Kidney (tissue), 14 donors: ENCODE results near the gene CAV1. TPM values are rescaled to one million over a fixed set of nuclear protein-coding genes. Genes with fewer than 3 reads are reported as not detected.

ENCODE experiments used
- DNase-seq, 5 donors: peaks; one replicate each; pipeline ENCODE4 v3.0.0-alpha.2; 2013 to 2020
- FAIRE-seq: peaks from 2 replicates; lab custom pipeline; 2012; peaks lifted over from hg19 to GRCh38; lab: Jason Lieb, UNC
- H3K27ac ChIP-seq, 2 donors: one replicate each; pipeline ENCODE4 v1.7.0; 2013; ENCODE audit warnings: low read depth in 2 of 2, low read length in 2 of 2, inconsistent platforms in 1 of 2
- H3K27me3 ChIP-seq: one replicate; pipeline ENCODE4 v1.7.1; 2013; ENCODE audit warnings: low read length, inconsistent platforms; ENCODE audit not compliant: control insufficient read depth, insufficient read depth
- H3K36me3 ChIP-seq, 3 donors: one replicate each; pipeline versions ENCODE4 v1.7.0 to v1.7.1; 2013; ENCODE audit warnings: low read length in 3 of 3, control low read depth in 1 of 3, inconsistent platforms in 1 of 3; ENCODE audit not compliant: insufficient read depth in 3 of 3, control insufficient read depth in 2 of 3
- H3K4me1 ChIP-seq, 3 donors: one replicate each; pipeline versions ENCODE4 v1.7.0 to v1.7.1; 2013; ENCODE audit warnings: low read length in 3 of 3, inconsistent platforms in 1 of 3, low read depth in 1 of 3; ENCODE audit not compliant: control insufficient read depth in 2 of 3, insufficient read depth in 2 of 3
- H3K4me3 ChIP-seq, 3 donors: one replicate each; pipeline versions ENCODE4 v1.7.0 to v1.8.1; 2013; ENCODE audit warnings: low read length in 3 of 3, control low read depth in 1 of 3, inconsistent platforms in 1 of 3
- H3K9ac ChIP-seq, 3 donors: one replicate each; pipeline versions ENCODE4 v1.7.0 to v1.7.1; 2013; ENCODE audit warnings: low read length in 3 of 3, control low read depth in 1 of 3, inconsistent platforms in 1 of 3
- H3K9me3 ChIP-seq, 3 donors: one replicate each; pipeline versions ENCODE4 v1.7.0 to v1.7.1; 2013; ENCODE audit warnings: low read length in 3 of 3, control low read depth in 1 of 3, inconsistent platforms in 1 of 3; ENCODE audit not compliant: control insufficient read depth in 2 of 3, insufficient read depth in 1 of 3
- intact Hi-C: fragments of 100-400 bp; cut with DNase I; formaldehyde crosslinking; loops from one replicate; pipeline ENCODE4 v1.11.1; 2022
- polyA plus RNA-seq: library from polyadenylated mRNA; stranded (reverse); fragments of 350-450 nt; fragmentation: Illumina TruSeq; extraction: RNeasy Lipid Tissue Mini Kit (QIAGEN cat#74804); gene quantifications from one replicate; pipeline ENCODE4 v1.2.3, GENCODE V29; 2014; ENCODE audit warnings: low read depth, low replicate concordance; ENCODE audit not compliant: insufficient read depth
- total RNA-seq: library from RNA; stranded (reverse); fragmentation: NEBNext Ultra II Directional; extraction: Animal tissue kit (Norgen Biotek cat#: 25700); gene quantifications from one replicate; pipeline ENCODE4 v1.2.1, GENCODE V29; 2021
- TF ChIP-seq, protein P1 (sequence below): IDR thresholded peaks from 3 replicates; pipeline ENCODE4 v1.5.1; 2012; ENCODE audit warnings: mild to moderate bottlenecking, moderate library complexity, borderline replicate concordance; ENCODE audit not compliant: insufficient read depth; ENCODE audit errors: extremely low read depth
- donor health status: control.
- donor health status: control.
- donor health status: control.
- donor health status: control.
- donor health status: control.
- donor health status: DM: yes; HTN: yes; CAD: no.
- donor health status: Normal renal cell carcinoma (clear cell type).

Gene CAV1
- total and polyA plus RNA-seq, 2 donors from 2014 or later = 15.7 to 67.2 TPM

DNA sequence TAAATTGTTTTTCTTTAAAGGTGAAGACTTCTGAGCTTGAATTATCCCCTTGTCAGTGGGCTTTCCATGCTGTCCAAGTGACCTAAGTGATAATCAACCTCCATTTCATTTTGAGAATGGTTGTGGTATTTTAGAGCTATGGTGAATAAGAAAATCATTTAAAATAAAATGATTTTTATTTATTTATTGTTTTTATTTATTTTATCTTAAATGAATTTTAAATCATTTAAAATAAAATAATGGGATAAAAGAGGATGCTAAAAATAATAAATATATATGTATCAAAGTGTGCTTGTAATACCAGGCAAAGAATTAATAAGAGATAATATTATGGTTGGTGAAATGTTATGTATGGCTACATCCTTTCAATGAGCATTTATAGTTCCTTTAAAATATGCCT, 24.5 kb downstream of the CAV1 start:
- TF ChIP-seq, protein P1, sequence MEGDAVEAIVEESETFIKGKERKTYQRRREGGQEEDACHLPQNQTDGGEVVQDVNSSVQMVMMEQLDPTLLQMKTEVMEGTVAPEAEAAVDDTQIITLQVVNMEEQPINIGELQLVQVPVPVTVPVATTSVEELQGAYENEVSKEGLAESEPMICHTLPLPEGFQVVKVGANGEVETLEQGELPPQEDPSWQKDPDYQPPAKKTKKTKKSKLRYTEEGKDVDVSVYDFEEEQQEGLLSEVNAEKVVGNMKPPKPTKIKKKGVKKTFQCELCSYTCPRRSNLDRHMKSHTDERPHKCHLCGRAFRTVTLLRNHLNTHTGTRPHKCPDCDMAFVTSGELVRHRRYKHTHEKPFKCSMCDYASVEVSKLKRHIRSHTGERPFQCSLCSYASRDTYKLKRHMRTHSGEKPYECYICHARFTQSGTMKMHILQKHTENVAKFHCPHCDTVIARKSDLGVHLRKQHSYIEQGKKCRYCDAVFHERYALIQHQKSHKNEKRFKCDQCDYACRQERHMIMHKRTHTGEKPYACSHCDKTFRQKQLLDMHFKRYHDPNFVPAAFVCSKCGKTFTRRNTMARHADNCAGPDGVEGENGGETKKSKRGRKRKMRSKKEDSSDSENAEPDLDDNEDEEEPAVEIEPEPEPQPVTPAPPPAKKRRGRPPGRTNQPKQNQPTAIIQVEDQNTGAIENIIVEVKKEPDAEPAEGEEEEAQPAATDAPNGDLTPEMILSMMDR = no peak
- DNase-seq (no peak), FAIRE-seq (no peak)
- H3K27me3 ChIP-seq = no peaks in the 10 kb centered on the region
- H3K4me3 ChIP-seq = no peak overlapping the region
- H3K4me1 ChIP-seq = no peaks in the 10 kb centered on the region
- intact Hi-C loops = no loop called here
- no peak overlapping the region for H3K27ac ChIP-seq
- H3K36me3 ChIP-seq = no peaks in the 10 kb centered on the region
- no peak overlapping the region for H3K9ac ChIP-seq
- H3K9me3 ChIP-seq = no peaks in the 10 kb centered on the region

- Histone ChIP-seq H3K36me3 (no peaks in the 10 kb centered on the region), H3K4me3 (no peak overlapping the region), H3K27me3 (no peaks in the 10 kb centered on the region), H3K9ac (no peak overlapping the region), H3K27ac (no peak overlapping the region), H3K4me1 (no peaks in the 10 kb centered on the region), H3K9me3 (no peaks in the 10 kb centered on the region)
- TF ChIP-seq, protein P1 = no peak
- intact Hi-C loops = no loop called here
- FAIRE-seq (no peak), DNase-seq (no peak)
These were observed 26.9 kb downstream of the CAV1 start for GRCh38 chr7:116551692-116552091.

DNA sequence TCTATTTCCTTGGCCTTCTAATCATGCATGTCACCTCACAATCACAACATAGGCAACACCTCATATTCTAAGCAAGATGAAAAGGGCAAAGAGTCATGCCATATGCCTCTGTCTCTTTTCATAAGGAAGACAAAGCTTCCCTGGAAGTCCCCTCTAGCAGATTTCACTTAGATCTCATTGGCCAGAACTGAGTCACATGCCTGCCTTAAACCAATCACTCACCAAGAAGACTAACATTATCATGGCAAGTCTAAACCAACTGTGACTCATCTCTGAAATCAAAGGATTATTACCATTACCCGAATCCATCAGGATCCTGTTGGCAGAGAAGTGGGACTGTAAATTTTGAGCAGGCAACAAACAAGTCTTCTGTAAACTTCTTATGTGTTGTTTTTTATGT, 27.8 kb downstream of the CAV1 start:
- TF ChIP-seq, protein P1 = no peak
- H3K9ac ChIP-seq = no peak overlapping the region
- intact Hi-C loops = no loop called here
- H3K27me3 ChIP-seq = no peaks in the 10 kb centered on the region
- H3K36me3 ChIP-seq = no peaks in the 10 kb centered on the region
- H3K4me3 ChIP-seq = no peak overlapping the region
- FAIRE-seq (no peak), DNase-seq (no peak)
- H3K27ac ChIP-seq = no peak overlapping the region
- H3K4me1 ChIP-seq = no peaks in the 10 kb centered on the region
- H3K9me3 ChIP-seq = no peaks in the 10 kb centered on the region
